ENCODE data around the gene ERLEC1.
"Not testable (repeated sequence)": the region's sequence is repeated elsewhere in the genome, so short reads cannot be mapped to it uniquely, and the experiment has no call there.

DNA sequence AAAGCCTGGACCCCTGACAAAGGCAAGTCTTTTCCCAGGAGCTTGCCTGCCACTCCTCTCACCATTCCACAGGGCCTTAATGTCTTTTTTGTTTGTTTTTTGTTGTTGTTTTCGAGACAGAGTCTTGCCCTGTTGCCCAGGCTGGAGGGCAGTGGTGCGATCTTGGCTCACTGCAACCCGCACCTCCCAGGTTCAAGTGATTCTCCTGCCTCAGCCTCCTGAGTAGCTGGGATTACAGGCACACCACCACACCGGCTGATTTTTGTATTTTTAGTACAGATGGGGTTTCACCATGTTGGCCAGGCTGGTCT lies 43.1 kb downstream of the ERLEC1 start:
- not testable (repeated sequence) for TF ChIP-seq POLR2A (IDR thresholded peaks at IDR 0.05)
- TF ChIP-seq, protein P1, sequence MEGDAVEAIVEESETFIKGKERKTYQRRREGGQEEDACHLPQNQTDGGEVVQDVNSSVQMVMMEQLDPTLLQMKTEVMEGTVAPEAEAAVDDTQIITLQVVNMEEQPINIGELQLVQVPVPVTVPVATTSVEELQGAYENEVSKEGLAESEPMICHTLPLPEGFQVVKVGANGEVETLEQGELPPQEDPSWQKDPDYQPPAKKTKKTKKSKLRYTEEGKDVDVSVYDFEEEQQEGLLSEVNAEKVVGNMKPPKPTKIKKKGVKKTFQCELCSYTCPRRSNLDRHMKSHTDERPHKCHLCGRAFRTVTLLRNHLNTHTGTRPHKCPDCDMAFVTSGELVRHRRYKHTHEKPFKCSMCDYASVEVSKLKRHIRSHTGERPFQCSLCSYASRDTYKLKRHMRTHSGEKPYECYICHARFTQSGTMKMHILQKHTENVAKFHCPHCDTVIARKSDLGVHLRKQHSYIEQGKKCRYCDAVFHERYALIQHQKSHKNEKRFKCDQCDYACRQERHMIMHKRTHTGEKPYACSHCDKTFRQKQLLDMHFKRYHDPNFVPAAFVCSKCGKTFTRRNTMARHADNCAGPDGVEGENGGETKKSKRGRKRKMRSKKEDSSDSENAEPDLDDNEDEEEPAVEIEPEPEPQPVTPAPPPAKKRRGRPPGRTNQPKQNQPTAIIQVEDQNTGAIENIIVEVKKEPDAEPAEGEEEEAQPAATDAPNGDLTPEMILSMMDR (IDR thresholded peaks at IDR 0.05), result not testable (repeated sequence)

Measured in body of pancreas (tissue), 4 donors.